Hippocampal formation (tissue), 2 donors: ENCODE results near the gene L3MBTL4.

Experiments
- DNase-seq, 2 donors: peaks; one replicate each; lab custom pipeline; 2025; lab: John Stamatoyannopoulos, UW

L3MBTL4 gene

DNA sequence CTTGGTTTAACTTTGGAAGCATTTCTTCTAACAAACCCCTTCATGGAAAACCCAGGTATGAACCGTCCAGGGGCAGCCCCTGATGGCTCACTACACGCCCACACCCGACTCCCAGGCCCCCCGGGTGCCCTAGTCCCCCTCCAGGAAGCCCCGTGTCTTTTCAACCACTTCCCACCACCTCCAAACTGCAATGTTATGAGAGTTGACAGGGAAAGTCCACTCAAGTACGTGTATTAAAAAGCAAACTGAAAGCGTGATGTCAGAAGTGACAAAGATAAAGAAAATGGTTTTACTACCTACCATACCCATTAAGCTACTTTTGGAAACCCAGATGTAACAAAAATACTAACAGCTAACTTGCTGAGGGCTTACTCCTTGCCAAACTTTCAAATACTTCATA lies 51.5 kb downstream of the L3MBTL4 start:
- no peak for DNase-seq

DNA sequence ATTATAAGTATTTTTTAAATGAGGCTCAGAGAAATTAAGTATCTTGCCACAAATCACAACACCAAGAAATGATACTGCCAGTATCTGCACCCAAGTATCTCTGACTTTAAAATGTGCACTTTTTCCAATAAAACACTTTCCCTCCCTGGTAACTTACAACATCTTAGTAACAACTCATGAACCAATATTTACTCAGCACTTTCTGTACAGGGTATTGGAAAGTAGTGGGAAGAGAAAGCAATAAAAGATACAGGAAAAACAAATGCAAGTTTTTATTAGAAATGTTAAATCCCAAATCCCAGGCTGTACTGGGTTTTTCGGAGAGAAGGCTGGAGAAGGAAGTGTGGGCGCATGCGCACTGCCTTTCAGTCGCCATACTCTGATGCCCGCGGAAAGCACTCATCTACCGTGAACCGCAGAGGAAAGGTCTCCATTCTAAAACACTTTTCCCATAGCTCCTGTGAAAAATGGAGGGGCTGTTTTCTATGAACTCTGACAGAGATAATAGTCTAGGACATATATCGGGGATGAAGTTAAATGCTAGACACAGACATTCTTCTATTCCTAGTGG lies 52.1 kb downstream of the L3MBTL4 start:
- no peak for DNase-seq

DNA sequence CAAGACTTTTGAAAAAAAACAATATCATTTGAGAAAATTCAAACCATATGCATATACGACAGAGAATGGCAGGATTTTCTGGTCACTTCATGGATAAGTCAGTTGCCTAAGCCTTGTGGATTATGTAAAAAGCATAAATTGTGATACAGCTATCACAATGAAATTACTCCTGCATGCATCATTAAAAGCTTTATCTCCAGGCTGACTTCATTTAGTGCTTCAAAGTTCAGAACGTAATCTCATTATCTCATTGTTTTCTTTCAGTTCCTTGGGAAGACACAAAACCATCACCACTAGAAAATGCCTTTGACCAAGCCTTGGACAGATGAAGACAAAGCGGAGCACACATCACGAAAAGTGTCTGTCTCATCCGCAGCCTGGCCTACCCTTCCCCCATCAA lies 57.0 kb downstream of the L3MBTL4 start:
- DNase-seq: no peak

DNA sequence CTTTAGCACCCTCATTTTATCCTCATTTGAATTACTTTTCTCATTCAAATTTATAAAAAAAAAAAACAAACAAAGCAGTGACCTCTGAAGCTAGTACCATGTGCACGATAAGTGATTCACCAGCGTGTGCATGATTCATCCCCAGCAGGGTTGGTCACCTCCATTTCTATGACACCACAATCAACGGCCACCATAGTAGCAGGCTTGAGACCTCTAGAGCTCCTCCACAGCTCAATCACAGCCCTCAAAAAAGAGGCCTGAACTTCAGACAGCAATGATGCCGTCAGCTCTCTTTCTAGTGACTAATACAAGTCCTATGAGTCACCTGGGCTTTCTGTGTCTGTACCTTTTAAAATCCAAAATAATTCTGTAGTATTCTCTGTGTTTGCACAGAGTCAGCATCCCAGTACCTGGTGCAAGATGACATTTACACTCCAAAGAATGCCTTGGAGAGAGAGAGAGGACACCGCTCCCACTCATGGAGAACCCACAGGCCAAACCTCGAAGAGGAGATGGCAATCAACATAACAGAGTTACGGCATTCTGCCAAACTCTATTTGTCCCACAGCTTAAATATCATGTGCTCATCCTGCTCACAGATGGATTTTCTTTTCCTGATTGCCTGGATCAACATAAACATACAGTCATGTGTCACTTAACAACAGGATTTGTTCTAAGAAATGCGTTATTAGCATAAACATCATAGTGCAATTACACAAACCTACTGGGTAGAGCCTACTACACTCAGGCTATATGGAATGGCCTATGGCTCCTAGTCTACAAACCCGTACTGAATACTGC lies 58.7 kb downstream of the L3MBTL4 start:
- DNase-seq: no peak

DNA sequence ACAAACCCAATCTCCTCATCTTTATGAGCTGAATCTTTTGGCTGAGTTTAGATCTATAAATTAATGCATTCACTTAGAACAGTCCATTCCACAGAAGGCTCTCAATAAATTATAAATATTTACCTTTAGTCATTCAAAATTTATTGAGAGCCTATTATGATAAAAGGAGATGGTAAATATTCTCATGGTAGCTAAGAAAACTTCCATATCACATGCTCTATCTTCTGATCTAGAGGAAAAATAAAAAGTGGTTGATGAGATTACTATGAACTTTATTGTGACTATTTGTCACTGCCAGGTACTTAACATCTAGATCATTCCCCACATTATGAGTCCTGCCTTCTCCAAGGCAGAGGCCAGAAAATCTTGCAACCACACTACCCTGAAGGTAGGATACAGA lies 62.4 kb downstream of the L3MBTL4 start:
- DNase-seq: no peak

DNA sequence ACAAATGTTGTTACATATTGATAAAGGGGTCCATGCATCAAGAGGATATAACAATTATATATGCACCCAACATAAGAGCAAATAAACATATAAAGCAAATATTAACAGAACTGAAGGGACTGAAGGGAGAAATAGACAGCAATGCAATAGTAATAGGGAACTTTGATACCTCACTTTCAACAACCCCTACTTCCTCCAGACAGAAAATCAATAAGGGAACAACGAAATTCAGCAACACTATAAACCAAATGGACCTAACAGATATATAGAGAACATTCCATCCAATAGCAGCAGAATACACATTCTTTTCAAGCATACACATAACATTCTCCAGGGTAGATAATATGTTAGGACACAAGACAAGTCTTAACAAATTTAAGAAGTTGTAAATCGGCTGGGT lies 71.7 kb downstream of the L3MBTL4 start:
- no peak for DNase-seq

DNA sequence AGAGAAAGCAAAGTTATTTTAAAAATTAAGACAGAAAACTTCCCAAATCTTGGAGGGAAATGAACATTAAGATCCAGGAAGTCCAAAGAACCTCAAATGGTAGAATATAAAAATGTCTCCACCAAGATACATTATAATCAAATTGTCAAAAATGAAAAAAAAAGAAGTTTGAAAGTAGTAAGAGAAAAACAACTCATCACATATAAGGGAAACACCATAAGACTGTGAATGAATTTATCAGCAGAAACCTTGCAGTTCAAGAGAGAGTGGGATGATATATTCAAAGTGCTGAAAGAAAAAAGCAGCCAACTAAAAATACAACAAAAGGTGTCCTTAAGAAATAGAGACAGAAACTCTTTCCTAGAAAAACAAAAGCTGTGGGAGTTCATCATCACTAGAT lies 73.0 kb downstream of the L3MBTL4 start:
- no peak for DNase-seq

DNA sequence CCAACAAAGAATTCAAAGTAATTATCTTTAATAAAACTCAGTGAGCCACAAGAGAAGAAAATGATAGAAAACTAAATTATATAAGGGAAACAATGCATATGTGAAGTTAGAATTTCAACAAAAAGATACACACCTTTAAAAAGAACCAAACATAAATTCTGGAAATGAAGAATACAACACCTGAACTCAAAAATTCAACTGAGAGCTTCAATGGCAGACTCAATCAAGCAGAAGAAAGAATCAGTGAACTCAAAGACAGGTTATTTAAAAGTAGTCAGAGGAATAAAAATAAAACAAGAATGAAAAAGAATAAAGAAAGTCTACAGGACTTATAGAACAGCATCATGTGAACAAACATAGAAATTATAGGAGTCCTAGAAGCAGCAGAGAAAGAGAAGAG lies 73.4 kb downstream of the L3MBTL4 start:
- DNase-seq: no peak

DNA sequence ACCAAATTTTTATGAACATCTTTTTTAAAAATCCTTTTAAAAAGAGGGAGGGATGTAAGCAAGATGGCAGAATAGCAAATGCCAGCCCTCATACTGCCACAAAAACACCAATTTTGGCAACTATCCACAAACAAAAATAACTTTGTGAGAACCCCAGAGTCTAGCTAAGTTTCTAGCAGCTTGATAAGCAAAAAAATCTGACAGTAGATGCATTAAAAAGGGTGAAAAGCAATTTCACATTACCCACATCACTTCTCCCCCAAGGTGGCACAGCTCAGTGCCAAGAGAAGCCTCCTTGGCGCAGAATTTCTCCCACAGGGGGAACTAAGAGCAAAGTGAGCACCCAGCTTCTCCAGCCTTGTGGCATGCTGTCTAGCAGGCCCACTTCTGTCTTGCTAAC lies 74.6 kb downstream of the L3MBTL4 start:
- no peak for DNase-seq

DNA sequence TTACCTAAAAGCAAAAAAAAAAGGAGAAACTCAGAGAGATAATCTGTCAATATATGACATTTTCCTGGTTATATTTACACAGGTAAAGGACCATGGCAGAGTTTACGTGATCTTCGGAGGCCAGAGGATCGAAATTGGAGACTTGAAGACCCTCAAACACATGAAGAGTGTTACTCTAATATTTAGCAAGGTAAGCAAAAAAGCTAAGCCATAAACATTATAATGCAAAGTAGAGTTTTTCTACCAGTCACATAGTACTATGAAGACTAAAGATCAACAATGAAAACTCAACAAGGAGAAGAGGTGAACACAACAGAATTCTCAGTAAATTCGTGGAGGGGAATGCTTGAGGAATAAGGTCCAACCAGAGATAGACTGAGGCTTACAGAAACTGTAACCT lies 78.5 kb downstream of the L3MBTL4 start:
- DNase-seq: no peak

DNA sequence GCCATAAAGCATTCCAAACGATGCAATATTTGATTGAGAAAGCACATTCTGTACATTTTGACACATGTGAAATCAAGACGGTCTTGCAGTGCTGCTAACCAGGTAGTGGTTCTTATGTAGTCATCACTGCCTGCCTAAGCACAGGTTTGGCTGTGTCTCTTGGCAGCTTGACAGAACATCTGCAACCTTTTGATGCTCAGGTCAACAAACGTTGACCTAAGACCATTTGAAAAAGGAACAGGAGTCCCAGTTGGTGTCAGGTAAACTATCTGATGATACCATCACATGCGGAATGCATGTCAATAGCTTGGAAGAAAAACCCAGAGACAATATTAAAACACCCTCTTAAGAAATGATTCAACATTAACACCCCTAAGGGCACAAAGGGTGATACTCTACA lies 80.7 kb downstream of the L3MBTL4 start:
- no peak for DNase-seq

DNA sequence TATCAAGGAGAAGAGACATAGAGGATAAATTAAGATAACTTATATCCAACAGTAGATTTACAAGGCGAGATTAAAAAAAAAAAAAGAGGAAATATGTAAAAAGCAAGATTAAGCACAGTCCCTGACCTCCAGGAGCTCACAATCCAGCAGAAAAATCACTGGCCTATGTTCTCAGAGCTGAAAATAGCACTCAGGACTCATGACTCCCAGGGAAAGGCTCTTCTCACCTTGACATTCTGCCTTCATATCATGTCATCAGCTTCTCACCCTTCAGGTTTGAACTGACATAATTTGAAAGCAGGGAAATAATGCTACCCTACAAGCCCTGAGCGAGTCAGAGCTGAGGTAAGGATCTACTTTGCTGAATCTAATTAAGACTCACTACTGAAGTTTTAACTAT lies 82.8 kb downstream of the L3MBTL4 start:
- no peak for DNase-seq

DNA sequence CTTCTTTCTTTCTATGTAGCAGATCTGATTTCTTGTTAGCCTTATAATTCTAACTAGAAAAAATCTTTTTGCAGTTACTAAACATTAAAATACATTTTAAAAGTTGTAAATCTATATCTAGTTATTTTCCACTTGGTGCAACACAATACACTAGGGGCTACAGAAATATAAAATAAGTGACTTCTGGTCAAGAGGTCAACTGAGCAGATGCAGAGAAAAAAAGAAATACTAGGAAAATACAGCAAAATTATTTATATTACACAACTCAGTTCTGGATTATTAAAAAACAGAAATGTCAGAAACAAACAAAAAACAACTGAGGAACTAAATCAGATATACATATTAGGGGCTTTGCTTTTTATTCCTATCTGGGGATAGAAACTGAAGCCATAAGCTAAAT lies 83.9 kb downstream of the L3MBTL4 start:
- no peak for DNase-seq

DNA sequence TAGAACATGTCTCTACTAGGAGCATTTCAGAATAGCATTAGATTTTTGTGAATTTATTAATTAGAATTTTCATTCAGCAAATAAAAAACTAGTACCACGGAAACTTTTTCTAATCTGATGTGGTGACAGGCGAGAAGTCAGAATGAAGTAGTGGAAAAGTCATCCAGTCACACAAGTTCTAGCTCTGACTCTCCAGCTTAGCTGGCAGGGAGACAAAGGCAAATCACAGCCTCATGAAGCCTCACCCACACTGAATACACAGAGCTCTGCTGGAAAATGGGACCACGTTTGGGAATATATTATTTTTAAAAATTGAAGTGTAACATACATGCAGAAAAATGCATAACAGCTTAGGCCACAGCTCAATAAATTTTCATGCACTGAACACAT lies 86.1 kb downstream of the L3MBTL4 start:
- no peak for DNase-seq

DNA sequence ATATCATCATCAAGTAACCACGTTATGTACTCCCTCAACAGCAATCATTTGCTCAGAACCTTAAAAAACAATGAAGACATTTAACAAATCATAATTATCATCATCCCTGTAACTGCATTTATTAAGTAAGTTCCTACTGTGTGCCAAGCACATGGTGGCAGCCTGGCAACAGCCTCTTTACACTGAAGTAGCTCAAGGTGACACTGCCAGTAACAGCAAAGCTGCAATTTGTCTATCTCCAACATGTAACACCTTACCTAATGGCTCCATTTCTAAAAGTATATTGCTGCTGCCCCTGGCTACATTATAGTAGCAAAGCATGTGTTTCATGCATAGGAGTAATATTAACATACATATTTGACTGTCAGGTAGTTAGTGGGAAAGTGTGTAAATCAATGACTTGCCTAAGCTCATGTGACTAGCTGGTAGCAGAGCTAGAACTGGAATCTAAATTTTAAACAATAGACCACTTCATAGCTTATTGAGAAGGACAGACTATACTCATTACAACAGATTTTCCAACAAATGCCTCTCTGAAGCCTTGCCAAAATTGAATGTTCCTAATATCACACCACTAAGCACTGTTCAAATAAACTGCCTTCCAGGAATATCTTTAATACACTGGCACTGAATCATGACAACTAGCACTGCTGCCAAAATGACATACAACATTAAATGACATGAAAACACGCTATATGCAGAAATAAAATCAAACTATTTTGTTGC lies 86.7 kb downstream of the L3MBTL4 start:
- DNase-seq: no peak

DNA sequence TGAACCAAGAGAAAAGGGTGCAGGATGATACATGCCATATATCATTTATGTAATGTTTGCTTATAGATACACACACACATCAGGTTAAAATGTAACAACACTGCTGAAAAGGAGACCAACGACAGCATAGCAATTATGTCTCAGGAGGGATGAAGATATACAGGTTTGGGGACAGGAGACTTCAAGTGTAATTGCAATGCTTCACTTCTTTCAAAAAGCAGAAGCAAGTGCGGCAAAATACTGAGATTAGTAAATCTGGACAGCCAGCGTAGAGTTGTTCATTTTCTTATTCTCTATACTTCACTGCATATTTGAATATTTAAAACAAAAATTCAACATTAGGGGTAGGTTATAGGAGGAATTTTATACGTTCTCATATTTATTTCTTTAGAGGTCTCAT lies 87.2 kb downstream of the L3MBTL4 start:
- no peak for DNase-seq

DNA sequence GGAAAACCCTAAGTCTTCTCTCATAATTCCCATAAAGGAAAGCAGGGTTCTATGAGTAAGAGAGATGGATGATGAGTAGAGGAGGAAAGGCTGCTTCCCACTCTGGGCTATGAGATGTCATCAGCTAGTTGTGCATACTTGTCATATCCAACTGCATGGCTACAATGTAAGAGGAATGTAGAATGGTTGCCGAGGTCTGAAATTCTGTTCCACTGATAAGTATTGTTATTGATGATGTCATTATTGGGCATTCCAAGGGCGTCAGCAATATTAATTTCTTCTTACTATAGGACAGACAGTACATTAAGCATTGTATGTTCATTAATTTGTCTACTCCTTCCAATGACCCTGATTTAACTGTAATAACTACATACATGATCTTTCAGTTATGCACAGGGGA lies 88.1 kb downstream of the L3MBTL4 start:
- no peak for DNase-seq

DNA sequence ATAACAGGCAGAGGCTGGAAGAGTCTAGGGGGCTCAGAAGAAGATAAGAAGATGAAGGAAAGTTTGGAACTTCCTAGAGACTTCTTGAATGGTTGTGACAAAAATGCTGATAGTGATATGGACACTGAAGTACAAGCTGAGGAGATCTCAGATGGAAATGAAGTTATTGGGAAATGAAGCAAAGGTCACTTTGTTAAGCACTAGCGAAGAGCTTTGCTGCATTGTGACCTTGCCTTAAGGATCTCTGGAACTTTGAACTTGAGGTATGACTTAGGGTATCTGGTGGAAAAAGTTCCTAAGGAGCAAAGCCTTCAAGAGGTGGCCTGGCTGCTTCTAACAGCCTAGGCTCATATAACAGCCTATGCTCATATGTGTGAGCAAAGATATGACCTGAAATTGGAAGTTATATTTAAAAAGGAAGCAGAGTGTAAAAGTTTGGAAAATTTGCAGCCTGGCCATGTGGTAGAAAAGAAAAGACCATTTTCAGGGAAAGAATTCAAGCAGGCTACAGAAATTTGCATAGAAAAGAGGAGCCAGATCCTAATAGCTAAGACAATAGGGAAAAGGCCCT lies 91.3 kb downstream of the L3MBTL4 start:
- no peak for DNase-seq

DNA sequence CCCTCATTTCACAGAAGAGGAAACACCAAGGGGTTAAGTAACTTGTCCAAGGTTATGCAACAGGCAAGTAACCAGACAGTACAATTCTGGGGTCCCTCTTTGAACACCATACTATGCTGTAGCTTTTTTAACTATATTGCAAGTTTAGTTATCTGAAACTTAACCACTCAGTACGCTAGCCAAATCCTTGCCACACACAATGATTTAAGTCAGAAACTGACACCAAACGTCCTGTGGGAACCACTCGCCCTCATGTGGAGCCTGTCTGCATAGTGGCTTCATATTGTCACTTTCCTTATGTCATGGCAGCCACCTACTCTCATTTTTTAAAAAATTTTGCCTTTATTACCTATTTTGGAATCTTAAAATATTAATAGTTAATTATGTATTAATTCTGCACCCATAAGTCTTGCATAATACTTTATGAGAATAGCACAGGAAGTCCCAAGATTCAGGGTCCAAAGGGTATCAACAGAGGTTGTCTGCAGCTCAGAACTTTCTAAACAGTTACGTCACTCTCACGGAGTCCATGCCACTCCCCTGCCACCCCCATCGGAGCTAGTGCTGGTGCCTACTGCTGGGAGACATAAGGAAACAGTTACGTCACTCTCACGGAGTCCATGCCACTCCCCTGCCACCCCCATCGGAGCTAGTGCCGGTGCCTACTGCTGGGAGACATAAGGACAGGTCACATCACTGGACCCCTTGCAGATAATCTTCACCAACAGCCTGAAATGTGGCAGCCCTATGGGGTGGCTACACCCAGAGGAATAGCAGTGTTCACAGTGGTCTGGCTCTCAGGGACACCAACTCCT lies 99.0 kb downstream of the L3MBTL4 start:
- no peak for DNase-seq

DNA sequence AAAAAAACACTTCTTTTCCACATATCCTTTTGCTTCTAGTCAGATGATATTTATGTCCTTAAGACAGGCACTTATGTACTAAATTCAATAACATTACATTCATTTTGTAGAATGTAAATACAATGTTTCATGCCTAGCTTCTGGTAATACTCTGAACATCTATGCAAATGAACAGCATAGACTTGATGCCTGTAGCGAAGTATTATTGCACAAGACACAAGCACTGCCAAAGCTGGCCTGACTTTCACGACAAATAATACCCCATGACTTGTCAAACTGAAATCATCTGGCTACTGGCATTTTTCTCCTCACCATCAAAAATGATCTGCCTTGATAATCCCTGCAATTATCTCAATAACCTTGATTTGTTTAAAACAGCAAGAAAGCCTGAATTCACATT lies 101.3 kb downstream of the L3MBTL4 start:
- DNase-seq: no peak

DNA sequence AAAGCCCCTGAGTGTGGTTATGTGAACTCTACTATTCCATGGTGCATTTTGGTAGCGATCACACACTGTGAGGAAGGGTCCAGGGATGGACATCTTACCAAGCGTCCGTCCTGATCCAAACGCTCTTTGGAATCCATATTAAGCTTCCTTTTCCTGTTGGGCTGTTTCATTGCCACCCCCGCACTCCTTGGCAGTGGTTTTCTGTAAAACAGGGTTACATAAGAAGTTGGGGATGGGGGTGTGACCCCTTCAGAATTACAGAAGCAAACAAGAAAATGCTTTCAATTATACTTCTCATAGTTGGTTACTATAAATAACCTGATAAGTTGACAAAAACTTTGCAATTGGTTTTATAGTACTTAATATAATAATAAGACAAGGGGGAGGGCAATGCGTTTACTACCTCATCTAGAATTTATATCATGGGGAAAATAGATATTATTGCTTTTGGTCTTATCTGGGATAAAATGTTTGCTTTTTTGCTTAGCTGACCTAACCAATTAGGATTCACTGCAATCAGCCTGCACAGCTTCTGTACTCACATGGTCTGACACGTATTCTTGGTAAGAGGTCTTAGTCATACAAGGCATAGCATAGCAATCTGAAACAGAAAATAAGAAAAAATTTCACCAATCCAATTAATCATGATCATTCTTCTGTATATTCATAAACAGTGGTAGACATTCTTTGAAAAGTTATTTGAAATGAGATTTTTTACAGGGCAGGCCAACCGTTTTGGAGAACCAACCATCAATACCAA lies 103.1 kb downstream of the L3MBTL4 start:
- no peak for DNase-seq
